ENCODE measurements around the gene HUS1B.

Gene HUS1B

GRCh38 chr6:654136-654535, 2.8 kb downstream of the HUS1B start (continued):
- TF ChIP-seq CREB5 (CRISPR knock-in tag; IDR thresholded peaks at IDR 0.05; ENCODE audit: low read depth) = no peak
- TF ChIP-seq RARB (CRISPR knock-in tag; IDR thresholded peaks at IDR 0.05) = no peak
- TF ChIP-seq TCF4 (CRISPR knock-in tag; IDR thresholded peaks at IDR 0.05; ENCODE audit: borderline replicate concordance) = no peak

- no peak for ATAC-seq
- no peak for TF ChIP-seq ISL1 (CRISPR knock-in tag; IDR thresholded peaks at IDR 0.05)
- TF ChIP-seq TSHZ2 (CRISPR knock-in tag; IDR thresholded peaks at IDR 0.05) = no peak
- TF ChIP-seq ZNF70 (CRISPR knock-in tag; IDR thresholded peaks at IDR 0.05) = no peak
- TF ChIP-seq RARB (CRISPR knock-in tag; IDR thresholded peaks at IDR 0.05) = no peak
- TF ChIP-seq ESRRG (CRISPR knock-in tag; IDR thresholded peaks at IDR 0.05) = no peak
- no peak for TF ChIP-seq TCF4 (CRISPR knock-in tag; IDR thresholded peaks at IDR 0.05; ENCODE audit: borderline replicate concordance)
- TF ChIP-seq ARNTL (CRISPR knock-in tag; IDR thresholded peaks at IDR 0.05; ENCODE audit: borderline replicate concordance, low read depth) = no peak
- TF ChIP-seq OSR1 (CRISPR knock-in tag; IDR thresholded peaks at IDR 0.05) = no peak
- TF ChIP-seq BACH2 (CRISPR knock-in tag; IDR thresholded peaks at IDR 0.05; ENCODE audit: borderline replicate concordance) = no peak
- no peak for TF ChIP-seq POU6F1 (CRISPR knock-in tag; IDR thresholded peaks at IDR 0.05; ENCODE audit: borderline replicate concordance, low read depth)
- TF ChIP-seq PATZ1 (CRISPR knock-in tag; IDR thresholded peaks at IDR 0.05; ENCODE audit: borderline replicate concordance) = no peak
Measured at GRCh38 chr6:652865-653264, 4.0 kb downstream of the HUS1B start.

- no peak for TF ChIP-seq BACH2 (CRISPR knock-in tag; IDR thresholded peaks at IDR 0.05; ENCODE audit: borderline replicate concordance)
- no peak for TF ChIP-seq TOX (CRISPR knock-in tag; IDR thresholded peaks at IDR 0.05; ENCODE audit: borderline replicate concordance)
- no peak for TF ChIP-seq TSHZ2 (CRISPR knock-in tag; IDR thresholded peaks at IDR 0.05)
- no peak for TF ChIP-seq CREB5 (CRISPR knock-in tag; IDR thresholded peaks at IDR 0.05; ENCODE audit: low read depth)
Measured at GRCh38 chr6:650098-650497, 6.8 kb downstream of the HUS1B start.

GRCh38 chr6:642805-643204, 14.1 kb downstream of the HUS1B start:
- ATAC-seq = no peak
- TF ChIP-seq ZFP3 (CRISPR knock-in tag; IDR thresholded peaks at IDR 0.05) (no peak), CSRNP3 (CRISPR knock-in tag; IDR thresholded peaks at IDR 0.05) (no peak), ZNF565 (CRISPR knock-in tag; conservative IDR thresholded peaks at IDR 0.05; ENCODE audit: low read depth) (no peak), ZFP30 (CRISPR knock-in tag; IDR thresholded peaks at IDR 0.05) (no peak), TSHZ2 (CRISPR knock-in tag; IDR thresholded peaks at IDR 0.05) (no peak), OSR1 (CRISPR knock-in tag; IDR thresholded peaks at IDR 0.05) (no peak), ESRRG (CRISPR knock-in tag; IDR thresholded peaks at IDR 0.05) (no peak), SNAI2 (CRISPR knock-in tag; IDR thresholded peaks at IDR 0.05) (no peak), ARNTL (CRISPR knock-in tag; IDR thresholded peaks at IDR 0.05; ENCODE audit: borderline replicate concordance, low read depth) (no peak)

More at GRCh38 chr6:650098-650497, 6.8 kb downstream of the HUS1B start:
- ATAC-seq = no peak

All from SK-N-SH treated with all-trans-retinoic acid at 6 μM for 48 hours (cell line).